Panc1 (cell line): ENCODE measurements around the gene HIPK4. TPM values are rescaled to one million over a fixed set of nuclear protein-coding genes. Genes with fewer than 3 reads are reported as not detected.

Experiments used
- ATAC-seq: fragments of 200-7000 bp; cut with Tn5 transposase; 2 replicates; pipeline ENCODE4 v1.9.1; 2020; ENCODE audit warnings: mild to moderate bottlenecking, moderate library complexity
- BruUV-seq: library from RNA; stranded (reverse); fragments of 400-500 nt; replicated peaks from 2 replicates; lab custom pipeline; 2021; lab: Mats Ljungman, UMichigan
- CTCF ChIA-PET: fragments of 300-600 bp; sonication (Branson Sonifier 250); formaldehyde crosslinking; loops from one replicate; lab custom pipeline; 2022; ENCODE audit warnings: antibody characterized with exemption; lab: Charles Lee
- POLR2A ChIA-PET: fragments of 300-600 bp; sonication (Branson Sonifier 250); formaldehyde crosslinking; loops from one replicate; lab custom pipeline; 2022; ENCODE audit warnings: antibody characterized with exemption; lab: Charles Lee
- DNase-seq: peaks from one replicate; pipeline ENCODE4 v3.0.0-alpha.2; 2010; ENCODE audit warnings: low read depth, low spot score
- H3K27ac ChIP-seq: 2 replicates; pipeline ENCODE4 v1.5.1; 2011; ENCODE audit warnings: mild to moderate bottlenecking, low read length, inconsistent platforms
- H3K27me3 ChIP-seq: fragments of 200-500 bp; sonication (Bioruptor generic); 2 replicates; pipeline ENCODE4 v1.6.0; 2014; ENCODE audit warnings: low read length, inconsistent platforms; ENCODE audit not compliant: control insufficient read depth, insufficient read depth
- H3K36me3 ChIP-seq: fragments of 200-500 bp; sonication (Bioruptor generic); 2 replicates; pipeline ENCODE4 v1.5.1; 2014; ENCODE audit warnings: inconsistent platforms, mild to moderate bottlenecking, low read length, moderate library complexity; ENCODE audit not compliant: control insufficient read depth, insufficient read depth
- H3K4me1 ChIP-seq: 2 replicates; pipeline ENCODE4 v1.5.1; 2011; ENCODE audit warnings: inconsistent platforms, mild to moderate bottlenecking, low read length, moderate library complexity; ENCODE audit not compliant: control insufficient read depth, insufficient read depth
- H3K4me3 ChIP-seq, 2 experiments: 2 replicates each; pipeline ENCODE4 v1.5.1; 2011 to 2012; ENCODE audit warnings: low read depth in 2 of 2, low read length in 2 of 2, mild to moderate bottlenecking in 2 of 2, inconsistent platforms in 1 of 2, moderate library complexity in 1 of 2
- H3K9me3 ChIP-seq: fragments of 200-500 bp; sonication (Bioruptor generic); 2 replicates; pipeline ENCODE4 v1.5.1; 2014; ENCODE audit warnings: low read depth, mild to moderate bottlenecking, inconsistent platforms, low read length, moderate library complexity; ENCODE audit not compliant: control insufficient read depth, insufficient read depth
- CTCF ChIP-seq: fragments of 450-650 bp; IDR thresholded peaks from 2 replicates; pipeline ENCODE4 v1.5.1; 2017; ENCODE audit warnings: mild to moderate bottlenecking
- POLR2AphosphoS5 ChIP-seq: IDR thresholded peaks from 2 replicates; pipeline ENCODE4 v1.6.1; 2012; ENCODE audit warnings: mild to moderate bottlenecking, low read depth, low read length, moderate library complexity
- REST ChIP-seq, 2 experiments: IDR thresholded peaks; 2 replicates each; pipeline ENCODE4 v1.6.1; 2011 to 2012; ENCODE audit warnings: low read depth in 2 of 2, control low read depth in 1 of 2, low read length in 1 of 2, mild to moderate bottlenecking in 1 of 2, moderate library complexity in 1 of 2; ENCODE audit not compliant: insufficient read depth in 1 of 2
- SIN3A ChIP-seq: IDR thresholded peaks from 2 replicates; pipeline ENCODE4 v1.6.1; 2012; ENCODE audit warnings: low read depth, mild to moderate bottlenecking, low read length, moderate library complexity, borderline replicate concordance; ENCODE audit not compliant: insufficient read depth
- TCF7L2 ChIP-seq: IDR thresholded peaks from 2 replicates; pipeline ENCODE4 v1.6.1; 2011; ENCODE audit warnings: mild to moderate bottlenecking, low read depth, low read length, inconsistent platforms
- in situ Hi-C: cut with HindIII; loops from 2 replicates; pipeline ENCODE4 v1.10.0; 2016; ENCODE audit warnings: low sequenced_read_pairs, low pct_unique_long_range_greater_than_20kb
- intact Hi-C: fragments of 100-400 bp; cut with micrococcal nuclease; formaldehyde crosslinking; loops from one replicate; pipeline ENCODE4 v1.10.0; 2022; ENCODE audit not compliant: unreplicated experiment
- total RNA-seq: library from RNA; stranded (reverse); gene quantifications from one replicate; pipeline ENCODE4 v1.2.1, GENCODE V29; 2021; ENCODE audit not compliant: unreplicated experiment

HIPK4 gene
- total RNA-seq, 1 experiment from 2014 or later: 0.13 TPM

- intact Hi-C loops (no loop called here), in situ Hi-C loops (no loop called here)
- no TSS peak for BruUV-seq
- H3K4me3 ChIP-seq: no peak overlapping the region
- H3K27ac ChIP-seq: no peak overlapping the region
- DNase-seq (no peak), ATAC-seq (no peak)
- no peaks in the 10 kb centered on the region for H3K9me3 ChIP-seq
- no peaks in the 10 kb centered on the region for H3K36me3 ChIP-seq
- H3K27me3 ChIP-seq: no peaks in the 10 kb centered on the region
- H3K4me1 ChIP-seq: peaks cover 4% of the 10 kb centered on the region; the same call in 1 of the 2 replicates
- ChIA-PET CTCF (no interaction called here), POLR2A (no interaction called here)
- TF ChIP-seq SIN3A (no peak), TCF7L2 (no peak), REST (IDR thresholded peaks at IDR 0.05; ENCODE audit: insufficient read depth in 1 of 2, low read depth in 2 of 2, low read length in 1 of 2) (no peak), POLR2AphosphoS5 (no peak), CTCF (no peak)
Measured at GRCh38 chr19:40363069-40363468, 26.9 kb downstream of the HIPK4 start.

GRCh38 chr19:40362160-40362559, 27.8 kb downstream of the HIPK4 start:
- Histone ChIP-seq H3K9me3 (no peaks in the 10 kb centered on the region), H3K4me1 (peaks cover 4% of the 10 kb centered on the region; the same call in 1 of the 2 replicates), H3K4me3 (no peak overlapping the region), H3K27ac (no peak overlapping the region), H3K36me3 (no peaks in the 10 kb centered on the region), H3K27me3 (no peaks in the 10 kb centered on the region)
- ATAC-seq: no peak
- intact Hi-C loops: no loop called here
- ChIA-PET CTCF (no interaction called here), POLR2A (interaction anchor here (0.6 kb wide), 1 partner anchor 39 kb away, joined by 8 read pairs; no protein-coding TSS in a partner anchor)
- TF ChIP-seq REST (IDR thresholded peaks at IDR 0.05; ENCODE audit: insufficient read depth in 1 of 2, low read depth in 2 of 2, low read length in 1 of 2) (no peak), CTCF (no peak), SIN3A (no peak), POLR2AphosphoS5 (no peak), TCF7L2 (no peak)
- no peak for DNase-seq
- no TSS peak for BruUV-seq
- in situ Hi-C loops: no loop called here
